Astrocyte (in vitro differentiated cells and primary cell): ENCODE data around the gene ATG2B. TPM values are rescaled to one million over a fixed set of nuclear protein-coding genes. Genes with fewer than 3 reads are reported as not detected.
A peak's percentile ranks its signal among the peaks of the same experiment; 100 is the strongest.

Experiments
- DNase-seq: peaks from one replicate; pipeline ENCODE4 v3.0.0-alpha.2; 2010; ENCODE audit warnings: low read depth
- FAIRE-seq: peaks from 2 replicates; lab custom pipeline; 2011; peaks lifted over from hg19 to GRCh38; lab: Jason Lieb, UNC
- H2AFZ ChIP-seq: 2 replicates; pipeline ENCODE4 v1.6.0; 2012; ENCODE audit warnings: low read depth, low read length, inconsistent platforms
- H3K27ac ChIP-seq: 2 replicates; pipeline ENCODE4 v1.5.1; 2011; ENCODE audit warnings: low read depth, low read length, inconsistent platforms
- H3K27me3 ChIP-seq: 2 replicates; pipeline ENCODE4 v1.6.0; 2011; ENCODE audit warnings: low read length, inconsistent platforms; ENCODE audit not compliant: insufficient read depth
- H3K36me3 ChIP-seq: 2 replicates; pipeline ENCODE4 v1.5.1; 2011; ENCODE audit warnings: low read length, inconsistent platforms; ENCODE audit not compliant: insufficient read depth
- H3K4me1 ChIP-seq: 2 replicates; pipeline ENCODE4 v1.5.1; 2011; ENCODE audit warnings: low read length, inconsistent platforms; ENCODE audit not compliant: insufficient read depth
- H3K4me2 ChIP-seq: 2 replicates; pipeline ENCODE4 v1.6.0; 2012; ENCODE audit warnings: low read length, inconsistent platforms
- H3K4me3 ChIP-seq: 2 replicates; pipeline ENCODE4 v1.5.1; 2011; ENCODE audit warnings: low read depth, mild to moderate bottlenecking, low read length, inconsistent platforms; ENCODE audit not compliant: insufficient read depth
- H3K79me2 ChIP-seq: 2 replicates; pipeline ENCODE4 v1.6.0; 2012; ENCODE audit warnings: mild to moderate bottlenecking, low read length, inconsistent platforms; ENCODE audit not compliant: insufficient read depth
- H3K9ac ChIP-seq: 2 replicates; pipeline ENCODE4 v1.6.0; 2012; ENCODE audit warnings: mild to moderate bottlenecking, low read length, inconsistent platforms
- H3K9me3 ChIP-seq: 2 replicates; pipeline ENCODE4 v1.5.1; 2012; ENCODE audit warnings: low read depth, mild to moderate bottlenecking, low read length, inconsistent platforms; ENCODE audit not compliant: insufficient read depth
- H4K20me1 ChIP-seq: 2 replicates; pipeline ENCODE4 v1.6.0; 2012; ENCODE audit warnings: low read length, inconsistent platforms; ENCODE audit not compliant: insufficient read depth
- H3K27ac Mint-ChIP-seq: one replicate; pipeline ENCODE4 v1.8.0; 2021; ENCODE audit warnings: mild to moderate bottlenecking, mixed read lengths; ENCODE audit not compliant: unreplicated experiment
- H3K27me3 Mint-ChIP-seq: one replicate; pipeline ENCODE4 v1.8.0; 2021; ENCODE audit warnings: low read depth, mixed read lengths; ENCODE audit not compliant: unreplicated experiment
- H3K36me3 Mint-ChIP-seq: one replicate; pipeline ENCODE4 v1.8.0; 2021; ENCODE audit warnings: low read depth, mixed read lengths; ENCODE audit not compliant: unreplicated experiment
- H3K4me1 Mint-ChIP-seq: one replicate; pipeline ENCODE4 v1.8.0; 2021; ENCODE audit warnings: low read depth, mixed read lengths; ENCODE audit not compliant: unreplicated experiment
- H3K4me3 Mint-ChIP-seq: one replicate; pipeline ENCODE4 v1.8.0; 2021; ENCODE audit warnings: mild to moderate bottlenecking, moderate library complexity, mixed read lengths; ENCODE audit not compliant: unreplicated experiment
- H3K9me3 Mint-ChIP-seq: one replicate; pipeline ENCODE4 v1.8.0; 2021; ENCODE audit warnings: mild to moderate bottlenecking, mixed read lengths; ENCODE audit not compliant: unreplicated experiment
- EZH2 ChIP-seq: IDR thresholded peaks from 2 replicates; pipeline ENCODE4 v1.6.1; 2012; ENCODE audit warnings: mild to moderate bottlenecking, low read length, inconsistent platforms; ENCODE audit not compliant: insufficient read depth
- total RNA-seq: library from RNA; stranded (reverse); gene quantifications from 2 replicates; pipeline ENCODE4 v1.2.1, GENCODE V29; 2021
- TF ChIP-seq, protein P1 (sequence below): IDR thresholded peaks from 2 replicates; pipeline ENCODE4 v1.5.1; 2011; ENCODE audit warnings: low read depth, mild to moderate bottlenecking, inconsistent platforms, low read length, moderate library complexity; ENCODE audit not compliant: insufficient read depth

The ATG2B gene
- total RNA-seq, 1 donor from 2014 or later, result 14.2 TPM

GRCh38 chr14:96271421-96271762 lies 91.7 kb downstream of the ATG2B start:
- Mint-ChIP-seq H3K4me1 (peaks cover 24% of the 10 kb centered on the region), H3K27me3 (peaks cover 6% of the 10 kb centered on the region), H3K4me3 (no peak overlapping the region), H3K9me3 (peaks cover 5% of the 10 kb centered on the region), H3K36me3 (no peaks in the 10 kb centered on the region), H3K27ac (no peak overlapping the region)
- no peaks in the 10 kb centered on the region for H3K79me2 ChIP-seq
- H3K4me1 ChIP-seq, result peaks cover 34% of the 10 kb centered on the region
- H3K4me2 ChIP-seq, result no peak overlapping the region
- no peak overlapping the region for H3K9ac ChIP-seq
- no peak for DNase-seq
- H4K20me1 ChIP-seq, result no peaks in the 10 kb centered on the region
- H3K4me3 ChIP-seq, result no peak overlapping the region
- no peak overlapping the region for H3K27ac ChIP-seq
- TF ChIP-seq, protein P1, sequence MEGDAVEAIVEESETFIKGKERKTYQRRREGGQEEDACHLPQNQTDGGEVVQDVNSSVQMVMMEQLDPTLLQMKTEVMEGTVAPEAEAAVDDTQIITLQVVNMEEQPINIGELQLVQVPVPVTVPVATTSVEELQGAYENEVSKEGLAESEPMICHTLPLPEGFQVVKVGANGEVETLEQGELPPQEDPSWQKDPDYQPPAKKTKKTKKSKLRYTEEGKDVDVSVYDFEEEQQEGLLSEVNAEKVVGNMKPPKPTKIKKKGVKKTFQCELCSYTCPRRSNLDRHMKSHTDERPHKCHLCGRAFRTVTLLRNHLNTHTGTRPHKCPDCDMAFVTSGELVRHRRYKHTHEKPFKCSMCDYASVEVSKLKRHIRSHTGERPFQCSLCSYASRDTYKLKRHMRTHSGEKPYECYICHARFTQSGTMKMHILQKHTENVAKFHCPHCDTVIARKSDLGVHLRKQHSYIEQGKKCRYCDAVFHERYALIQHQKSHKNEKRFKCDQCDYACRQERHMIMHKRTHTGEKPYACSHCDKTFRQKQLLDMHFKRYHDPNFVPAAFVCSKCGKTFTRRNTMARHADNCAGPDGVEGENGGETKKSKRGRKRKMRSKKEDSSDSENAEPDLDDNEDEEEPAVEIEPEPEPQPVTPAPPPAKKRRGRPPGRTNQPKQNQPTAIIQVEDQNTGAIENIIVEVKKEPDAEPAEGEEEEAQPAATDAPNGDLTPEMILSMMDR, result no peak
- no peak for TF ChIP-seq EZH2
- no peaks in the 10 kb centered on the region for H3K9me3 ChIP-seq
- FAIRE-seq, result no peak
- H3K36me3 ChIP-seq, result no peaks in the 10 kb centered on the region
- no peaks in the 10 kb centered on the region for H3K27me3 ChIP-seq
- H2AFZ ChIP-seq, result no peak overlapping the region

DNA sequence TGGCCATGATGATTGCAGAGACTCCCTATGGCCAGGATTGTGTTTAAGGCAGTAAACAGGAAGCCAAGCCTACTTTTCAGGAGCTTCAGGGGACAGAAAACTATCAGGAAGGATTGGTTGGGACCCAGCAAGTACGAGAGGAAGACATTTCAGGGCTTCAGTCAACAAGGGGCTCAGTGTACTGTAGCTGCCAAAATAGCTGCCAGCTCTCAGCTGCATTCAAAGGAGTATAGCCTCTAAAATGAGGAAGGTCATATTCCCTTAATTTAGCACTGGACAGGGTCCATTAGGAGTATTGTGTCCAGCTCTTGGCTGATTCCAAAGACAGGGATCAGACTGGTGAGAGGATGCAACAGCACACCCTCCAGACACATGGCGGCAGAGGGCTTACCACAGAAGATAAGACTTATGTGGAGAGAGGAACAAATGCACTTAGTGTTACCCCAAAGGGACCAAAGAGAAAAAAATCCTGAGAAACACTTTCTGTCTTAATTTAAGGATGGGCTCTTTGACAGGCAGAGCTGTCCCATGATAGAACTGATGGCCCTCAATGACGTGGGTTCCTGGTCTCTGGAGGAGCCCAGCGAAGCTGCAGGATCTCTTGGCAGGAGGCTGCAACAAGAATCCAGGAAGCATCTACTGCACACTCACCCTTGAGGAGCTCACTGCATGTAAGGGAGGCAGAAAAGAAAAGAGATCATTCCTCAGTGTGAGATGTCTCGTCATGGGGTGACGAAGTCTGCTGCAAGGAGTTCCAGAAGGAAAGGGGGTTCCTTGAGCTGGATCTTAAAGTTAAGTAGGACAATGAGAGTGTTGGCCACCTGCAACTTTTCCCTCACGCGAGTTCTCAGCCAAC lies 92.3 kb downstream of the ATG2B start:
- H3K9me3 ChIP-seq, result no peaks in the 10 kb centered on the region
- H3K4me3 ChIP-seq, result no peak overlapping the region
- H3K9me3 Mint-ChIP-seq, result peaks cover 5% of the 10 kb centered on the region
- peaks cover under 1% of the 10 kb centered on the region for H3K36me3 Mint-ChIP-seq
- H2AFZ ChIP-seq, result no peak overlapping the region
- H3K4me3 Mint-ChIP-seq, result no peak overlapping the region
- H3K27me3 Mint-ChIP-seq, result peaks cover 9% of the 10 kb centered on the region
- peaks cover 28% of the 10 kb centered on the region for H3K4me1 Mint-ChIP-seq
- no peak overlapping the region for H3K4me2 ChIP-seq
- H3K4me1 ChIP-seq, result peaks cover 34% of the 10 kb centered on the region
- no peaks in the 10 kb centered on the region for H3K27me3 ChIP-seq
- no peaks in the 10 kb centered on the region for H3K79me2 ChIP-seq
- H4K20me1 ChIP-seq, result no peaks in the 10 kb centered on the region
- no peak overlapping the region for H3K27ac Mint-ChIP-seq
- peak; percentile 32 for FAIRE-seq
- no peak overlapping the region for H3K9ac ChIP-seq
- no peaks in the 10 kb centered on the region for H3K36me3 ChIP-seq
- DNase-seq, result peak; percentile 64
- TF ChIP-seq, protein P1, result no peak
- TF ChIP-seq EZH2, result no peak
- no peak overlapping the region for H3K27ac ChIP-seq

- Histone ChIP-seq H3K4me1 (peaks cover 29% of the 10 kb centered on the region), H3K4me3 (no peak overlapping the region), H4K20me1 (no peaks in the 10 kb centered on the region), H3K79me2 (no peaks in the 10 kb centered on the region), H3K9me3 (no peaks in the 10 kb centered on the region), H3K27ac (peak overlapping the region; percentile 53), H3K9ac (no peak overlapping the region), H3K27me3 (no peaks in the 10 kb centered on the region), H2AFZ (no peak overlapping the region), H3K4me2 (peak overlapping the region; percentile 49), H3K36me3 (no peaks in the 10 kb centered on the region)
- H3K36me3 Mint-ChIP-seq, result peaks cover 3% of the 10 kb centered on the region
- no peak overlapping the region for H3K27ac Mint-ChIP-seq
- peaks cover 16% of the 10 kb centered on the region for H3K4me1 Mint-ChIP-seq
- peaks cover 5% of the 10 kb centered on the region for H3K9me3 Mint-ChIP-seq
- DNase-seq (no peak), FAIRE-seq (no peak)
- peaks cover 10% of the 10 kb centered on the region for H3K27me3 Mint-ChIP-seq
- TF ChIP-seq, protein P1, result no peak
- no peak for TF ChIP-seq EZH2
- H3K4me3 Mint-ChIP-seq, result no peak overlapping the region
Observed at GRCh38 chr14:96269359-96269710, 93.8 kb downstream of the ATG2B start.
